ENCODE data around the gene RWDD2A. TPM values are rescaled to one million over a fixed set of nuclear protein-coding genes. Genes with fewer than 3 reads are reported as not detected.

The RWDD2A gene
- total and polyA plus RNA-seq, 2 of the 8 experiments (the other 6 are each of a cell fraction or from before 2014, with no cell fraction given), result 2.1 to 3.6 TPM

DNA sequence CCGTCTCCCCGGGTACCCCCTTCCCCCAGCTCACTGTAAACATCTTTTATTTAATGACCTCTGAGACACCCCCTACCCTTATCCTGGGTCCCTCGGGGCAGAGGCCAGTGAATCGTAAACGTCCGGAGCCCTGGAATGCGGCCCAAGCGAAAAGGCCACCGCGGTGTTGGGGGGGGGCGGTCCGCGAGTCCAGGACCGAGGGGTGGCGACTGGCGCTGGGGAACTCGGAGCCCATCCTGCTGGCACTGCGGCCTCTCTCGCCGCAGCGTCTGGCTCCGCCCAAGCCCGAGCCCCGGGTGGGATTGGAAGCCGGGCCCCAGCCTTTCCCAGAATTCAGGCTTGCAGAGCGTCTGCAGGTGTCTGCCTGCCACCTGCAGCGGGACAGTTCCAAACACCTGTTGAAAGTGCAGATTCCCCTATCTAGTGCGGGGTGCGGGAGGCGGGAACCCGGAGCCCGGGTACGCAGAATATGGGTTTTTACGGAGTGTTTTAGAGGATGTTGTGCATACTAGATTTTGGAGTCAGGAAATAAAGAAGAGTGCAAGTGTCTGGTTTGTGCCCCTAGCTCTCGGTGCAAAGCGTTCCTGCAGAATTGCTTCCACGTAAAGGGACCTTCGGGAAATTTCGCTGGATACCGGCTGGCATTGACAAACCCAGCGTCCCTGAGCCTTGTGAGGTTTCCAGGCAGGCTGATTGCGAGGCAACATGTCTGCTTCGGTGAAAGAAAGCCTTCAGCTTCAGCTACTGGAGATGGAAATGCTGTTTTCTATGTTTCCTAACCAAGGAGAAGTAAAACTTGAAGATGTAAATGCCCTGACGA is 800 bp downstream of the RWDD2A start (continued):
- peak; percentile 50; the same call in 1 of the 2 replicates for TF ChIP-seq MAX (IDR thresholded peaks at IDR 0.05)
- no peak for TF ChIP-seq NRF1 (IDR thresholded peaks at IDR 0.05; ENCODE audit: low read depth, low read length)
- TF ChIP-seq SP2 (IDR thresholded peaks at IDR 0.05; ENCODE audit: low read length), result no peak
- TF ChIP-seq SIN3A (conservative IDR thresholded peaks at IDR 0.05 in 1 of 2, IDR thresholded peaks at IDR 0.05 in 1 of 2; ENCODE audit: low read depth in 1 of 2, low read length in 2 of 2), result peak in 1 of 2 experiments; percentile 79; a peak in 2 of 4 replicates
- no peak for TF ChIP-seq SRF (IDR thresholded peaks at IDR 0.05; ENCODE audit: low read depth, low read length)
- TF ChIP-seq SP4 (IDR thresholded peaks at IDR 0.05; ENCODE audit: low read length), result peak; percentile 52; the same call in 1 of the 2 replicates
- TF ChIP-seq, protein P1, sequence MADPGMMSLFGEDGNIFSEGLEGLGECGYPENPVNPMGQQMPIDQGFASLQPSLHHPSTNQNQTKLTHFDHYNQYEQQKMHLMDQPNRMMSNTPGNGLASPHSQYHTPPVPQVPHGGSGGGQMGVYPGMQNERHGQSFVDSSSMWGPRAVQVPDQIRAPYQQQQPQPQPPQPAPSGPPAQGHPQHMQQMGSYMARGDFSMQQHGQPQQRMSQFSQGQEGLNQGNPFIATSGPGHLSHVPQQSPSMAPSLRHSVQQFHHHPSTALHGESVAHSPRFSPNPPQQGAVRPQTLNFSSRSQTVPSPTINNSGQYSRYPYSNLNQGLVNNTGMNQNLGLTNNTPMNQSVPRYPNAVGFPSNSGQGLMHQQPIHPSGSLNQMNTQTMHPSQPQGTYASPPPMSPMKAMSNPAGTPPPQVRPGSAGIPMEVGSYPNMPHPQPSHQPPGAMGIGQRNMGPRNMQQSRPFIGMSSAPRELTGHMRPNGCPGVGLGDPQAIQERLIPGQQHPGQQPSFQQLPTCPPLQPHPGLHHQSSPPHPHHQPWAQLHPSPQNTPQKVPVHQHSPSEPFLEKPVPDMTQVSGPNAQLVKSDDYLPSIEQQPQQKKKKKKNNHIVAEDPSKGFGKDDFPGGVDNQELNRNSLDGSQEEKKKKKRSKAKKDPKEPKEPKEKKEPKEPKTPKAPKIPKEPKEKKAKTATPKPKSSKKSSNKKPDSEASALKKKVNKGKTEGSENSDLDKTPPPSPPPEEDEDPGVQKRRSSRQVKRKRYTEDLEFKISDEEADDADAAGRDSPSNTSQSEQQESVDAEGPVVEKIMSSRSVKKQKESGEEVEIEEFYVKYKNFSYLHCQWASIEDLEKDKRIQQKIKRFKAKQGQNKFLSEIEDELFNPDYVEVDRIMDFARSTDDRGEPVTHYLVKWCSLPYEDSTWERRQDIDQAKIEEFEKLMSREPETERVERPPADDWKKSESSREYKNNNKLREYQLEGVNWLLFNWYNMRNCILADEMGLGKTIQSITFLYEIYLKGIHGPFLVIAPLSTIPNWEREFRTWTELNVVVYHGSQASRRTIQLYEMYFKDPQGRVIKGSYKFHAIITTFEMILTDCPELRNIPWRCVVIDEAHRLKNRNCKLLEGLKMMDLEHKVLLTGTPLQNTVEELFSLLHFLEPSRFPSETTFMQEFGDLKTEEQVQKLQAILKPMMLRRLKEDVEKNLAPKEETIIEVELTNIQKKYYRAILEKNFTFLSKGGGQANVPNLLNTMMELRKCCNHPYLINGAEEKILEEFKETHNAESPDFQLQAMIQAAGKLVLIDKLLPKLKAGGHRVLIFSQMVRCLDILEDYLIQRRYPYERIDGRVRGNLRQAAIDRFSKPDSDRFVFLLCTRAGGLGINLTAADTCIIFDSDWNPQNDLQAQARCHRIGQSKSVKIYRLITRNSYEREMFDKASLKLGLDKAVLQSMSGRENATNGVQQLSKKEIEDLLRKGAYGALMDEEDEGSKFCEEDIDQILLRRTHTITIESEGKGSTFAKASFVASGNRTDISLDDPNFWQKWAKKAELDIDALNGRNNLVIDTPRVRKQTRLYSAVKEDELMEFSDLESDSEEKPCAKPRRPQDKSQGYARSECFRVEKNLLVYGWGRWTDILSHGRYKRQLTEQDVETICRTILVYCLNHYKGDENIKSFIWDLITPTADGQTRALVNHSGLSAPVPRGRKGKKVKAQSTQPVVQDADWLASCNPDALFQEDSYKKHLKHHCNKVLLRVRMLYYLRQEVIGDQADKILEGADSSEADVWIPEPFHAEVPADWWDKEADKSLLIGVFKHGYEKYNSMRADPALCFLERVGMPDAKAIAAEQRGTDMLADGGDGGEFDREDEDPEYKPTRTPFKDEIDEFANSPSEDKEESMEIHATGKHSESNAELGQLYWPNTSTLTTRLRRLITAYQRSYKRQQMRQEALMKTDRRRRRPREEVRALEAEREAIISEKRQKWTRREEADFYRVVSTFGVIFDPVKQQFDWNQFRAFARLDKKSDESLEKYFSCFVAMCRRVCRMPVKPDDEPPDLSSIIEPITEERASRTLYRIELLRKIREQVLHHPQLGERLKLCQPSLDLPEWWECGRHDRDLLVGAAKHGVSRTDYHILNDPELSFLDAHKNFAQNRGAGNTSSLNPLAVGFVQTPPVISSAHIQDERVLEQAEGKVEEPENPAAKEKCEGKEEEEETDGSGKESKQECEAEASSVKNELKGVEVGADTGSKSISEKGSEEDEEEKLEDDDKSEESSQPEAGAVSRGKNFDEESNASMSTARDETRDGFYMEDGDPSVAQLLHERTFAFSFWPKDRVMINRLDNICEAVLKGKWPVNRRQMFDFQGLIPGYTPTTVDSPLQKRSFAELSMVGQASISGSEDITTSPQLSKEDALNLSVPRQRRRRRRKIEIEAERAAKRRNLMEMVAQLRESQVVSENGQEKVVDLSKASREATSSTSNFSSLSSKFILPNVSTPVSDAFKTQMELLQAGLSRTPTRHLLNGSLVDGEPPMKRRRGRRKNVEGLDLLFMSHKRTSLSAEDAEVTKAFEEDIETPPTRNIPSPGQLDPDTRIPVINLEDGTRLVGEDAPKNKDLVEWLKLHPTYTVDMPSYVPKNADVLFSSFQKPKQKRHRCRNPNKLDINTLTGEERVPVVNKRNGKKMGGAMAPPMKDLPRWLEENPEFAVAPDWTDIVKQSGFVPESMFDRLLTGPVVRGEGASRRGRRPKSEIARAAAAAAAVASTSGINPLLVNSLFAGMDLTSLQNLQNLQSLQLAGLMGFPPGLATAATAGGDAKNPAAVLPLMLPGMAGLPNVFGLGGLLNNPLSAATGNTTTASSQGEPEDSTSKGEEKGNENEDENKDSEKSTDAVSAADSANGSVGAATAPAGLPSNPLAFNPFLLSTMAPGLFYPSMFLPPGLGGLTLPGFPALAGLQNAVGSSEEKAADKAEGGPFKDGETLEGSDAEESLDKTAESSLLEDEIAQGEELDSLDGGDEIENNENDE (IDR thresholded peaks at IDR 0.05; ENCODE audit: insufficient replicate concordance, low read length), result no peak
- peak; percentile 65 for TF ChIP-seq TAF1 (IDR thresholded peaks at IDR 0.05; ENCODE audit: low read depth, low read length)
- peak; percentile 64; the same call in 1 of the 2 replicates for TF ChIP-seq PHF8 (conservative IDR thresholded peaks at IDR 0.05; ENCODE audit: low read depth, low read length)

All from H1 (cell line).